Neural crest cell (in vitro differentiated cells): ENCODE data around the gene PTK6. TPM values are rescaled to one million over a fixed set of nuclear protein-coding genes. Genes with fewer than 3 reads are reported as not detected.
A peak's percentile ranks its signal among the peaks of the same experiment; 100 is the strongest.

ENCODE experiments used
- DNase-seq: peaks from one replicate; pipeline ENCODE4 v3.0.0; 2021; ENCODE audit warnings: low read depth, mixed read lengths, low spot score
- H3K27ac Mint-ChIP-seq: one replicate; pipeline ENCODE4 v1.8.0; 2021; ENCODE audit warnings: mild to moderate bottlenecking, mixed read lengths; ENCODE audit not compliant: unreplicated experiment
- H3K27me3 Mint-ChIP-seq: 2 replicates; pipeline ENCODE4 v1.8.0; 2021; ENCODE audit warnings: low read depth, mild to moderate bottlenecking, mixed read lengths
- H3K36me3 Mint-ChIP-seq: 2 replicates; pipeline ENCODE4 v1.8.0; 2021; ENCODE audit warnings: low read depth, mild to moderate bottlenecking, mixed read lengths
- H3K4me1 Mint-ChIP-seq: 2 replicates; pipeline ENCODE4 v1.8.0; 2021; ENCODE audit warnings: mixed read lengths
- H3K4me3 Mint-ChIP-seq: one replicate; pipeline ENCODE4 v1.8.0; 2021; ENCODE audit warnings: mild to moderate bottlenecking, mixed read lengths
- H3K9me3 Mint-ChIP-seq: 2 replicates; pipeline ENCODE4 v1.8.0; 2021; ENCODE audit warnings: mixed read lengths
- CTCF ChIP-seq: fragments of 200-600 bp; sonication (generic); conservative IDR thresholded peaks from 2 replicates; pipeline ENCODE4 v1.5.0; 2021; ENCODE audit warnings: antibody characterized with exemption, mild to moderate bottlenecking
- total RNA-seq: library from RNA; stranded (reverse); gene quantifications from 2 replicates; pipeline ENCODE4 v1.2.1, GENCODE V29; 2021

The PTK6 gene
- total RNA-seq, 1 donor from 2014 or later = not detected

- no peaks in the 10 kb centered on the region for H3K36me3 Mint-ChIP-seq
- no peak for TF ChIP-seq CTCF
- no peak overlapping the region for H3K27ac Mint-ChIP-seq
- peaks cover 10% of the 10 kb centered on the region for H3K4me1 Mint-ChIP-seq
- peak overlapping the region; percentile 64 for H3K4me3 Mint-ChIP-seq
- H3K9me3 Mint-ChIP-seq = no peaks in the 10 kb centered on the region
- peaks cover 4% of the 10 kb centered on the region for H3K27me3 Mint-ChIP-seq
- DNase-seq = no peak
Observed at GRCh38 chr20:63552481-63553249, 15.5 kb upstream of the PTK6 start.

- no peak for TF ChIP-seq CTCF
- Mint-ChIP-seq H3K4me1 (peaks cover 5% of the 10 kb centered on the region), H3K27me3 (peaks cover 4% of the 10 kb centered on the region), H3K27ac (no peak overlapping the region), H3K9me3 (no peaks in the 10 kb centered on the region), H3K36me3 (no peaks in the 10 kb centered on the region), H3K4me3 (no peak overlapping the region)
- DNase-seq = no peak
Observed at GRCh38 chr20:63551068-63551467, 13.9 kb upstream of the PTK6 start.

- no peak for TF ChIP-seq CTCF
- no peaks in the 10 kb centered on the region for H3K9me3 Mint-ChIP-seq
- DNase-seq = no peak
- peaks cover 5% of the 10 kb centered on the region for H3K4me1 Mint-ChIP-seq
- H3K27me3 Mint-ChIP-seq = peaks cover 4% of the 10 kb centered on the region
- H3K36me3 Mint-ChIP-seq = no peaks in the 10 kb centered on the region
- no peak overlapping the region for H3K27ac Mint-ChIP-seq
- peak overlapping the region; percentile 15 for H3K4me3 Mint-ChIP-seq
Observed at GRCh38 chr20:63549679-63550282, 12.6 kb upstream of the PTK6 start.

- no peaks in the 10 kb centered on the region for H3K9me3 Mint-ChIP-seq
Observed at GRCh38 chr20:63549019-63549418, 11.8 kb upstream of the PTK6 start.

GRCh38 chr20:63548542-63548941 lies 11.4 kb upstream of the PTK6 start:
- Mint-ChIP-seq H3K4me1 (peaks cover 5% of the 10 kb centered on the region), H3K36me3 (no peaks in the 10 kb centered on the region), H3K9me3 (no peaks in the 10 kb centered on the region)

More at GRCh38 chr20:63549019-63549418, 11.8 kb upstream of the PTK6 start:
- Mint-ChIP-seq H3K4me1 (peaks cover 5% of the 10 kb centered on the region), H3K4me3 (no peak overlapping the region), H3K36me3 (no peaks in the 10 kb centered on the region), H3K27ac (no peak overlapping the region), H3K27me3 (peaks cover 4% of the 10 kb centered on the region)
- TF ChIP-seq CTCF = no peak
- DNase-seq = no peak

More at GRCh38 chr20:63548542-63548941, 11.4 kb upstream of the PTK6 start:
- Mint-ChIP-seq H3K27me3 (peaks cover 4% of the 10 kb centered on the region), H3K4me3 (no peak overlapping the region), H3K27ac (no peak overlapping the region)
- DNase-seq = no peak
- no peak for TF ChIP-seq CTCF
